GM13977 (cell line): ENCODE results near the gene SH3RF1.
A peak's percentile ranks its signal among the peaks of the same experiment; 100 is the strongest.

ENCODE experiments used
- DNase-seq: peaks from one replicate; pipeline ENCODE4 v3.0.0; 2012; ENCODE audit warnings: low spot score
- CTCF ChIP-seq: IDR thresholded peaks from 2 replicates; pipeline ENCODE4 v1.5.1; 2012; ENCODE audit warnings: mild to moderate bottlenecking, control low read depth; ENCODE audit not compliant: insufficient read depth; ENCODE audit errors: extremely low read depth, missing control alignments
- in situ Hi-C: fragments of 300-500 bp; cut with MboI; formaldehyde crosslinking; loops from one replicate; pipeline ENCODE4 v1.12.0; 2022; ENCODE audit warnings: low sequenced_read_pairs, low pct_unique_long_range_greater_than_20kb, mixed read lengths, inconsistent platforms; ENCODE audit not compliant: unreplicated experiment

The SH3RF1 gene

GRCh38 chr4:169311643-169312365 is 41.0 kb upstream of the SH3RF1 start:
- peak; percentile 52 for TF ChIP-seq CTCF
- in situ Hi-C loops = no loop called here
- peak; percentile 56 for DNase-seq

GRCh38 chr4:169309326-169309967 is 38.7 kb upstream of the SH3RF1 start:
- TF ChIP-seq CTCF = no peak
- in situ Hi-C loops = no loop called here

GRCh38 chr4:169307576-169307975 is 36.8 kb upstream of the SH3RF1 start:
- no peak for TF ChIP-seq CTCF
- DNase-seq = no peak

More at GRCh38 chr4:169309326-169309967, 38.7 kb upstream of the SH3RF1 start:
- DNase-seq = no peak

GRCh38 chr4:169305651-169306050 is 34.9 kb upstream of the SH3RF1 start:
- in situ Hi-C loops = no loop called here
- no peak for DNase-seq
- TF ChIP-seq CTCF = no peak

More at GRCh38 chr4:169307576-169307975, 36.8 kb upstream of the SH3RF1 start:
- in situ Hi-C loops = no loop called here

- TF ChIP-seq CTCF = no peak
- DNase-seq = no peak
- in situ Hi-C loops = no loop called here
Measured at GRCh38 chr4:169305173-169305572, 34.4 kb upstream of the SH3RF1 start.

- in situ Hi-C loops = loop anchor here (25.0 kb wide), 1 partner anchor 191 kb away; no protein-coding TSS in a partner anchor
- DNase-seq = peak; percentile 26
- no peak for TF ChIP-seq CTCF
Measured at GRCh38 chr4:169295822-169296221, 25.1 kb upstream of the SH3RF1 start.
